Thyroid gland (tissue), 4 donors: ENCODE measurements around the gene UBE2U. TPM values are rescaled to one million over a fixed set of nuclear protein-coding genes. Genes with fewer than 3 reads are reported as not detected.

Experiments used
- DNase-seq, 2 donors: peaks; one replicate each; pipeline ENCODE4 v3.0.0-alpha.2; 2019
- H3K27ac ChIP-seq, 3 donors: fragments of 200-600 bp; sonication (generic); 1 replicate in 2 of 3; 2 replicates in 1 of 3; pipeline ENCODE4 v1.5.1; 2016 to 2019; ENCODE audit warnings: mild to moderate bottlenecking in 1 of 3, moderate library complexity in 1 of 3
- H3K27me3 ChIP-seq: fragments of 200-600 bp; sonication (generic); one replicate; pipeline ENCODE4 v1.5.1; 2019
- H3K36me3 ChIP-seq, 2 donors: fragments of 200-600 bp; sonication (generic); one replicate each; pipeline ENCODE4 v1.5.1; 2016 to 2019
- H3K4me1 ChIP-seq, 2 donors: fragments of 200-600 bp; sonication (generic); one replicate each; pipeline ENCODE4 v1.5.1; 2017 to 2019
- H3K4me3 ChIP-seq, 3 donors: fragments of 200-600 bp; sonication (generic); replicated peaks in 1 of 3; 1 replicate in 2 of 3; 2 replicates in 1 of 3; pipeline ENCODE4 v1.5.1; 2016; ENCODE audit warnings: mild to moderate bottlenecking in 1 of 3
- H3K9me3 ChIP-seq: fragments of 200-600 bp; sonication (generic); one replicate; pipeline ENCODE4 v1.5.1; 2017
- CTCF ChIP-seq, 6 experiments: fragments of 200-600 bp in 3 of 6; fragments of 450-650 bp in 3 of 6; sonication (generic) in 3 of 6; IDR thresholded peaks; one replicate each; pipeline ENCODE4 v1.5.1; 2016 to 2019; ENCODE audit warnings: antibody characterized with exemption in 6 of 6, mild to moderate bottlenecking in 2 of 6, inconsistent platforms in 1 of 6, moderate library complexity in 1 of 6
- POLR2A ChIP-seq, 2 donors: fragments of 450-650 bp; IDR thresholded peaks; one replicate each; pipeline ENCODE4 v1.6.1; 2017; ENCODE audit warnings: antibody characterized with exemption in 2 of 2, mild to moderate bottlenecking in 2 of 2, moderate library complexity in 1 of 2
- WGBS, 2 donors: methylation state at CpG; one replicate each; pipeline ENCODE4 v1.1.5; 2017; 5-methylcytosine and 5-hydroxymethylcytosine counted together
- intact Hi-C: fragments of 100-400 bp; cut with DNase I; formaldehyde crosslinking; loops from one replicate; pipeline ENCODE4 v1.15.1; 2023
- total RNA-seq, 4 donors: library from RNA; depleted of rRNA; stranded (reverse); fragments of >200 nt; gene quantifications; one replicate each; pipeline ENCODE4 v1.2.3, GENCODE V29; 2016

Gene UBE2U
- total RNA-seq, 4 donors from 2014 or later, result not detected

DNA sequence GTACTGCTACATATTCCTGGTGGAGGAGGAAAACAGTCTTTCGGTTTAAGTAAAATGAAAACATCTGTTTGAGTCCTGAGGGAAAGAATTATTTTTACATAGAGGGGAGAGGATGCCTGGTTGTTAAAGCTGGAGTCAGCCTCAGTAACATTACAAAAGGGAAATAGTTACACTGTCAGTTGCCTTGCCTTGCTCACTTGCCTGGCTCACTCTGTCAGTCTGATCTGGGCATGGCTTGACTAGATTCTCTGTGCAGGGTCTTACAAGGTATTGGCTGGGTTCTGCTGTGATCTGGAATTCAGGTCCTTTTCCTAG, 8.4 kb upstream of the UBE2U start:
- H3K9me3 ChIP-seq, result no peaks in the 10 kb centered on the region
- H3K27ac ChIP-seq, result no peak overlapping the region
- H3K4me1 ChIP-seq, result peaks cover 8 to 10% of the 10 kb centered on the region in 2 donors
- TF ChIP-seq CTCF (IDR thresholded peaks at IDR 0.05) (no peak), POLR2A (IDR thresholded peaks at IDR 0.05) (no peak)
- intact Hi-C loops, result no loop called here
- H3K36me3 ChIP-seq, result no peaks in the 10 kb centered on the region
- H3K4me3 ChIP-seq, result no peak overlapping the region
- WGBS, 2 donors, result 72 to 85% methylated on average over 1 of the region's 1 CpG
- DNase-seq, result no peak
- H3K27me3 ChIP-seq, result no peaks in the 10 kb centered on the region

GRCh38 chr1:64196074-64196870, 7.2 kb upstream of the UBE2U start:
- H3K36me3 ChIP-seq, result no peaks in the 10 kb centered on the region
- peaks cover 8 to 10% of the 10 kb centered on the region in 2 donors for H3K4me1 ChIP-seq
- no peaks in the 10 kb centered on the region for H3K9me3 ChIP-seq
- 81 to 85% methylated on average over 7 of the region's 8 CpGs for WGBS, 2 donors
- TF ChIP-seq CTCF (IDR thresholded peaks at IDR 0.05) (no peak), POLR2A (IDR thresholded peaks at IDR 0.05) (no peak)
- no peak for DNase-seq
- intact Hi-C loops, result no loop called here
- no peak overlapping the region for H3K4me3 ChIP-seq
- H3K27ac ChIP-seq, result no peak overlapping the region
- H3K27me3 ChIP-seq, result no peaks in the 10 kb centered on the region

- DNase-seq, result no peak
- WGBS, 2 donors, result 95 to 96% methylated on average over 3 of the region's 3 CpGs
- TF ChIP-seq CTCF (IDR thresholded peaks at IDR 0.05), result no peak
- no peak for TF ChIP-seq POLR2A (IDR thresholded peaks at IDR 0.05)
- intact Hi-C loops, result no loop called here
- H3K9me3 ChIP-seq, result no peaks in the 10 kb centered on the region
- H3K27ac ChIP-seq, result no peak overlapping the region
- no peaks in the 10 kb centered on the region for H3K36me3 ChIP-seq
- H3K4me3 ChIP-seq, result no peak overlapping the region
- H3K27me3 ChIP-seq, result no peaks in the 10 kb centered on the region
- peaks cover 8 to 10% of the 10 kb centered on the region in 2 donors for H3K4me1 ChIP-seq
These were observed 6.3 kb upstream of the UBE2U start for GRCh38 chr1:64197076-64197475.

DNA sequence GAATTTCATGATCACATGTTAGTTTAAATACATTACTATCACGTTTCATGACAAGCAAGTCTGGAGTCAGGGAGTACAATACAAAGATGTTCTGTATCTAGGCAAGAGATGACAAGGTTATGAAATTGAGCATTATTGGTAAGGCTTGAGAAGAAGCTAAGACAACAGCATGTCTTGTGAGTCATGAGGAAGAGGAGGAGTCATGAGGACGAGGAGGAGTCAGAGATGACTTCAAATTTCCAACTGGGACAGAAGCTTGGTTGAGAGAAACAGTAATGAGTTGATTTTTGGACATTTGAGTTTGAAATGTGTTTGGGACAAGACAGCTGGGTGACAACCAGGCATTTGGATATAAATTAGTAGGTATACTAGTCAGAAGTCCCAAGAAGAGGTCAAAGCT, 4.3 kb upstream of the UBE2U start:
- WGBS, 2 donors, result 73 to 92% methylated on average over 1 to 2 of the region's 2 CpGs
- H3K4me3 ChIP-seq, result no peak overlapping the region
- H3K27ac ChIP-seq, result no peak overlapping the region
- H3K27me3 ChIP-seq, result no peaks in the 10 kb centered on the region
- intact Hi-C loops, result no loop called here
- no peak for TF ChIP-seq CTCF (IDR thresholded peaks at IDR 0.05)
- TF ChIP-seq POLR2A (IDR thresholded peaks at IDR 0.05), result no peak
- no peaks in the 10 kb centered on the region for H3K9me3 ChIP-seq
- peaks cover 7% of the 10 kb centered on the region in 2 donors for H3K4me1 ChIP-seq
- H3K36me3 ChIP-seq, result no peaks in the 10 kb centered on the region
- no peak for DNase-seq

- Histone ChIP-seq H3K27me3 (no peaks in the 10 kb centered on the region), H3K4me3 (no peak overlapping the region), H3K9me3 (no peaks in the 10 kb centered on the region), H3K4me1 (no peaks in the 10 kb centered on the region), H3K27ac (no peak overlapping the region), H3K36me3 (no peaks in the 10 kb centered on the region)
- TF ChIP-seq POLR2A (IDR thresholded peaks at IDR 0.05), result no peak
- TF ChIP-seq CTCF (IDR thresholded peaks at IDR 0.05), result no peak
- DNase-seq, result no peak
- WGBS, 2 donors, result 0 to 88% methylated on average over 1 of the region's 1 CpG
- intact Hi-C loops, result no loop called here
These were observed 3.4 kb upstream of the UBE2U start for GRCh38 chr1:64200064-64200463.
